ENCODE measurements around the gene LITAF. TPM values are rescaled to one million over a fixed set of nuclear protein-coding genes. Genes with fewer than 3 reads are reported as not detected.
A peak's percentile ranks its signal among the peaks of the same experiment; 100 is the strongest.

LITAF gene
- total RNA-seq, 2 donors from 2014 or later: 66.0 to 82.9 TPM

GRCh38 chr16:11550791-11551498 is 35.8 kb downstream of the LITAF start:
- no peak for ATAC-seq (replicated peaks)
- peaks cover 7% of the 10 kb centered on the region for H3K4me1 Mint-ChIP-seq
- peaks cover 91% of the 10 kb centered on the region for H3K36me3 Mint-ChIP-seq (ENCODE audit: low read depth)
- H3K9me3 Mint-ChIP-seq: peaks cover 4% of the 10 kb centered on the region
- no peaks in the 10 kb centered on the region for H3K27me3 Mint-ChIP-seq
- H3K4me3 Mint-ChIP-seq: no peak overlapping the region
- no peak overlapping the region for H3K27ac Mint-ChIP-seq

DNA sequence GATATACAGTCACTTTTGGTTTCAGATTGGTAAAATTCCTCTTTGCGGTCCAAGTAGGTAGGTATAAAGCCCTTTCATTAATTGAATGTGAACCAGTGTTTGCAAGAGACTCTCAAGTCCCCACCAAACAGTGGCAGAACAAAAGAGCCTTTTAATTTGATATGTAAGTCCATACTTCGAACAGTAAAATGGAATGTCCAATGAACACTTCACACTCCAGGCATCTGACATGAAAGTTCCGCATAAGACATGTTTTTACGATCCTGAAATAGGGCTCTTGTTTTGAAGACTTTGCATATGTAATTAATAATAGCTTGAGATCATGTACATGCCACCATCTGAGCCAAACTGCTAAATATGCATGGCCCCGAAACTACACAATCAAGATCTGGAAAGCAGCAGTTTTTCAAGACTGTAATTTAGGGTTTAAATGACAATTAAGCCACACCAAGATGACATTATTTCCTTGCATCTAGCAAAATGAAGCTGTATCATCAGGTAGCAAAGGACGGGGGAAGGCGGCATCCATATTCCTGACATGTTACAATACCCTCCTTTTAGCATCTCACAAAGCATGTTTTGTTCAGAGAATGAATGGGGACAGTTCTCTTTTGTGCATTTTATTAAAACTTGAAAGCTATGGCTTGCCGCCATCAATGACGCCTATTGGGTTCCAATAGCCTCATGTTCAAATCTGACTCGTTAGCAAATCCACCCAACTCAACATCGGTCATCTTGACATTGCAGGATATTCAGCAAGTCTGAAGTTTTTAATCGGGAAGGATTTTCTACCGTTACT is 39.4 kb downstream of the LITAF start:
- ATAC-seq (replicated peaks): no peak
- no peak overlapping the region for H3K4me3 Mint-ChIP-seq
- H3K36me3 Mint-ChIP-seq (ENCODE audit: low read depth): peaks cover 55% of the 10 kb centered on the region
- no peaks in the 10 kb centered on the region for H3K27me3 Mint-ChIP-seq
- no peak overlapping the region for H3K27ac Mint-ChIP-seq
- H3K9me3 Mint-ChIP-seq: peaks cover 4% of the 10 kb centered on the region
- peaks cover 11% of the 10 kb centered on the region for H3K4me1 Mint-ChIP-seq

DNA sequence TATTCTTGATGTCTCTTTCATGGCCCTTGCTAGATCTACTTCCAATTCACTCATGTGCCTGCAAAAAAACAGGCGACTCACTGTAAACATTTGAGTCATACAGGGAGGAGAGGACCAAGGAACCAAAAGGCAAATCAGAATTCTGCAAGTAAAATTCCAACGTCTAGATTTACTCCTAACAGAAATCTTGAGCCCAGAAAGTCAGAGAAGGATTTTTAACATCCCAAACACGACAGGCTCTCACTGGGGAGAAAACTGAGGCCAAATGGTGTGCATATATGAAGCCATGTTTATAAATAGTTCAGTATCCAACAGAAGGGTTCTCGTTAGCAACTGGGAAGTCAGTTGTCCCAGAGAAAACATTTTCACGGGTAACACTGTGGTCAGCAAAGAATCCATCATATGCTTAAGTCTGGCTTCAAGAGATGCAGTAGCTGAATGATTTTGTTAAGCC is 40.1 kb downstream of the LITAF start:
- H3K4me3 Mint-ChIP-seq: no peak overlapping the region
- peaks cover 11% of the 10 kb centered on the region for H3K4me1 Mint-ChIP-seq
- no peak for ATAC-seq (replicated peaks)
- H3K27ac Mint-ChIP-seq: no peak overlapping the region
- H3K36me3 Mint-ChIP-seq (ENCODE audit: low read depth): peaks cover 48% of the 10 kb centered on the region
- peaks cover 4% of the 10 kb centered on the region for H3K9me3 Mint-ChIP-seq
- no peaks in the 10 kb centered on the region for H3K27me3 Mint-ChIP-seq

DNA sequence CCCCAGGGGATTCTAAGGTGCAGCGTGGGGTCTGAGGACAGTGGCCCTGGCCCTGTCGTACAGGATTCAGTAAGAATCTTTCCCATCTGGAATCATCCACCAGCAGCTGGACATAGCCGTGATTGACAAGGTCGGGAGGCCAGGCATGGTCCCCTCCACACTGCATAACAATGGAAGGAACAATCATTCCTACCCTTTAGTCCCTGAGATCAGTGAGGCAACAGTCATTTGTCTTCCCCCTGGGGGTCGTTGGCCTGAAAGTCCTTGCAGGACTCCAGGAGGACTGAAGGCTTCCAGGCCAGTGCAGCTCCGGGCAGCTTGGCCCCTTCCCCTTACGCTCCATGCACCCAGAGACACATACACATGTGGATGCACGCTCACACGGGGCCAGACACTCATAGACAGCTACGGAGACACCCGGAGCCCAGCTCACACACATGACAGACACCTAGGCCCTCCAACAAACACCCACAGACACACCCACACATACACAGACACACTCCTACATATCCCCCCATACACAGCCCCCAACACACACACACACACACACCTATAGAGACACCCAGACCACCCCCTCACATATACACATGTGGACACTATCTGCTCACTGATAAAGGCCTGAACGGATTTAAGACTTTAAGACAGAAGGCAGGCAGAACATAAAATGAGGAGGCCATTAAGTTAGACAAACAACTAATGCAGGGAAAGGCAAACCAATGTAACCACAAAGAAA is 42.9 kb downstream of the LITAF start:
- peaks cover 4% of the 10 kb centered on the region for H3K4me1 Mint-ChIP-seq
- no peak for ATAC-seq (replicated peaks)
- H3K4me3 Mint-ChIP-seq: no peak overlapping the region
- no peaks in the 10 kb centered on the region for H3K9me3 Mint-ChIP-seq
- H3K36me3 Mint-ChIP-seq (ENCODE audit: low read depth): peaks cover 20% of the 10 kb centered on the region
- H3K27me3 Mint-ChIP-seq: no peaks in the 10 kb centered on the region
- H3K27ac Mint-ChIP-seq: no peak overlapping the region

- no peak for ATAC-seq (replicated peaks)
- Mint-ChIP-seq H3K27me3 (no peaks in the 10 kb centered on the region), H3K4me1 (peaks cover 4% of the 10 kb centered on the region), H3K4me3 (no peak overlapping the region), H3K9me3 (no peaks in the 10 kb centered on the region), H3K27ac (no peak overlapping the region), H3K36me3 (ENCODE audit: low read depth) (peaks cover 3% of the 10 kb centered on the region)
Observed at GRCh38 chr16:11542069-11542744, 44.5 kb downstream of the LITAF start.

DNA sequence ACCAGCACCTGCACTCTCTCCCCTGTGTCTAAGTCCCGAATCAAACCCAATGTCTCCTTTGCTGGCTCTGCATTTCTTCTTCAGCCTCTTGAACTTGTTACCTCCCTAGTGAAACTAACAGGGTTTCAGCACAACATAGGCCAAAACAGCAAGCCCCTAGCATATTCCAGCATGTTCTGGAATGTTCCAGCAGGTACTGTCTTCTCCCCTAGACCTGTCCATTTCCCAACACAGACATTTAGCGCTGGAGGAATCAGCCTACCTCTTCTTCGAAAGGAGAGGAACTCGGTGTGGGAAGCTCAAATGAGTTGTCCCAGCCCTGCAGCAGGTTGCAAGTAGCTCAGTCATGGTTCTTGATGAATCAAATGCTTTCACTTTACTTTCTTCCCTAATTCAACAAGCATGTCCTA is 47.1 kb downstream of the LITAF start:
- Mint-ChIP-seq H3K4me1 (peaks cover 4% of the 10 kb centered on the region), H3K4me3 (no peak overlapping the region), H3K9me3 (no peaks in the 10 kb centered on the region), H3K36me3 (ENCODE audit: low read depth) (no peaks in the 10 kb centered on the region), H3K27ac (no peak overlapping the region), H3K27me3 (no peaks in the 10 kb centered on the region)
- peak; percentile 31 for ATAC-seq (replicated peaks)

DNA sequence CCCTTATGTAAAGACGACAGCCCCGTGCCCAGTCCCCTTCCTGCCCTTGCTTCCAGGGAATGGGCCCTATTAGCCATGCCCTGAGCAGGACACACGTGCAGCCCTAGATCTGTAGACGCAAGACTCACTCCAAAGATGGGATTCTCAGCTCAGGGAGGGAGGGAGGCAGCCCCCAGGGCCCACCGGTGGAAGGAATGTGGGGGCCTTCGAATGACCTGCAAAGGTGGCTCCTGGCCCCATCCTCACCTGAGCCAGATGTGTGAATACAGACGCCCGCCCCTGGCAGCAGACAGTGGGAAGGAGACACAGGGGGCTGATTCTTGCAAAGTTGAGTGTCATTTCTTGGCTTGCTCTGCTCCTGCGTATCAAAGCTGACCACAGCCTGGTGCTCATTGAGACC is 47.8 kb downstream of the LITAF start:
- Mint-ChIP-seq H3K4me1 (peaks cover 1% of the 10 kb centered on the region), H3K4me3 (no peak overlapping the region), H3K27ac (no peak overlapping the region)

DNA sequence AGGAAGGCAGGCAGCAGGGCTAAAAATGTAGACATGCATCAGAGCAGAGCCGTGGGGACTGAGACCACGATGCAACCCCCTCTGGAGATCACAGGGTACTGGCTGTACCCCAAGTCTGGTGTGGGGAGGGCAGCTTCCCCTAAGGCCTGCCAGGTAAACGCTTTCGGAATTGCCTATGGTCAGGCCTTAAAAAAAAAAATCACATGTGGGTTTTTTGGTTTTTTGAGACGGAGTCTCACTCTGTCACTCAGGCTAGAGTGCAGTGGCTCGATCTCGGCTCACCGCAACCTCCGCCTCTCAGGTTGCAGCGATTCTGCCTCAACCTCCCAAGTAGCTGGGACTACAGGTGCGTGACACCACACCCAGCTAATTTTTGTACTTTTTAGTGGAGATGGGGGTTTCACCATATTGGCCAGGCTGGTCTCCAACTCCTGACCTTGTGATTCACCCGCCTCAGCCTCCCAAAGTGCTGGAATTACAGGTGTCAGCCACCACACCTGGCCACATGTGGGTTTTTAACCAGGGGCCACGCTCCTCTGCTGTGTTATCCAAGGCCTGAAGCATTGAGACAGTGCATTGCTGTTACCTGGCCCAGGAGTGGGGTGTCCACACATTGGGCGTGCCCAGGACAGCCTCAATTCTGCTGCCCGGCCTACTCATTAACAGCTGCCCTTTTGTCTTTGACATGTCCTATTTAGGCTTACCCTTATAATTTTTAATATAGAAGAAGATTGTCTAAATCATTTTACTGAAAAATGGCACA is 50.4 kb downstream of the LITAF start:
- Mint-ChIP-seq H3K4me3 (no peak overlapping the region), H3K9me3 (no peaks in the 10 kb centered on the region), H3K36me3 (ENCODE audit: low read depth) (no peaks in the 10 kb centered on the region), H3K4me1 (no peaks in the 10 kb centered on the region), H3K27ac (no peak overlapping the region), H3K27me3 (no peaks in the 10 kb centered on the region)
- ATAC-seq (replicated peaks): no peak

More for the DNA sequence above, 47.8 kb downstream of the LITAF start:
- Mint-ChIP-seq H3K27me3 (no peaks in the 10 kb centered on the region), H3K36me3 (ENCODE audit: low read depth) (no peaks in the 10 kb centered on the region), H3K9me3 (no peaks in the 10 kb centered on the region)
- ATAC-seq (replicated peaks): no peak

GRCh38 chr16:11535494-11535893 is 51.2 kb downstream of the LITAF start:
- no peak overlapping the region for H3K27ac Mint-ChIP-seq
- H3K9me3 Mint-ChIP-seq: no peaks in the 10 kb centered on the region
- no peak for ATAC-seq (replicated peaks)

GRCh38 chr16:11534262-11534661 is 52.5 kb downstream of the LITAF start:
- Mint-ChIP-seq H3K27ac (no peak overlapping the region), H3K36me3 (ENCODE audit: low read depth) (no peaks in the 10 kb centered on the region), H3K4me1 (no peaks in the 10 kb centered on the region), H3K4me3 (no peak overlapping the region), H3K27me3 (no peaks in the 10 kb centered on the region), H3K9me3 (no peaks in the 10 kb centered on the region)
- ATAC-seq (replicated peaks): no peak

More at GRCh38 chr16:11535494-11535893, 51.2 kb downstream of the LITAF start:
- Mint-ChIP-seq H3K4me1 (no peaks in the 10 kb centered on the region), H3K4me3 (no peak overlapping the region), H3K27me3 (no peaks in the 10 kb centered on the region), H3K36me3 (ENCODE audit: low read depth) (no peaks in the 10 kb centered on the region)

GRCh38 chr16:11533588-11533987 is 53.1 kb downstream of the LITAF start:
- no peak for ATAC-seq (replicated peaks)
- H3K36me3 Mint-ChIP-seq (ENCODE audit: low read depth): no peaks in the 10 kb centered on the region
- H3K27ac Mint-ChIP-seq: no peak overlapping the region
- no peak overlapping the region for H3K4me3 Mint-ChIP-seq
- H3K9me3 Mint-ChIP-seq: no peaks in the 10 kb centered on the region
- H3K4me1 Mint-ChIP-seq: no peaks in the 10 kb centered on the region
- no peaks in the 10 kb centered on the region for H3K27me3 Mint-ChIP-seq

DNA sequence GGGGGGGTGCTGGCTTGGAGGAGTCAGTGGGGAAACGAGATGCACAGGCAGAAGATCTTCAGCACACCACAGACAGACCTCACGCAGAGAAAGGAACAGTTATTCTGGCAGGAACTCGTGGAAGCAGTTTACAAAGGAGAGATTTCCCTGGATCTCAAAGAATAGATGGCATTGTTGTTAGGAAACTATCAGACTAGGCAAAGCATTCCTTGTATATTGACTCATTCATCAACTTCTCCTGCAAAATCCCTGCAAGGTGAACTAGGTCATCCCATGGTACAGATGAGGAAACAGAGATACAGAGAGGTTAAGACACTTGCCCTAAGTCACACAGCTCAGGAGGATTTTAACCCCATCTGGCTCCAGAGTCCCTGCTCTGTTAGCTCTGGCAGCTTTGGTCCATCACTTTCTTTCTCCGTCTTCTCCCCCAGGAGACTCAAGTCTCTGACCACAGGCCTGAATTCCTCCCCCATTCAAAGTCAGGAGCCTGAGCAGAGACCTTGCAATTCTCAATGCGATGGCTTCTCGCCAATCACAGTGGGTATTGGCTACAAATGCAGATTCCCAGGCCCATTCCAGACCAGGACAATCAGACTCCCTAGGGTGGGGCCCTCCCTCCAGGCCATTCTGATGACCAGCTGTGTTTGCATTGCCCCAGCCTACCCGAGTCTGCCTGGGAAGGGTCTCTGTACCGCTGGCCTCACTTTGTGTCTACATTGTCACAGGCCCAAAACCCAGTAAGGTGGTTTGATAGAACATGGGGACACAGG is 56.4 kb downstream of the LITAF start:
- Mint-ChIP-seq H3K4me3 (no peak overlapping the region), H3K36me3 (ENCODE audit: low read depth) (no peaks in the 10 kb centered on the region), H3K27ac (no peak overlapping the region), H3K27me3 (no peaks in the 10 kb centered on the region), H3K4me1 (no peaks in the 10 kb centered on the region), H3K9me3 (no peaks in the 10 kb centered on the region)
- no peak for ATAC-seq (replicated peaks)

DNA sequence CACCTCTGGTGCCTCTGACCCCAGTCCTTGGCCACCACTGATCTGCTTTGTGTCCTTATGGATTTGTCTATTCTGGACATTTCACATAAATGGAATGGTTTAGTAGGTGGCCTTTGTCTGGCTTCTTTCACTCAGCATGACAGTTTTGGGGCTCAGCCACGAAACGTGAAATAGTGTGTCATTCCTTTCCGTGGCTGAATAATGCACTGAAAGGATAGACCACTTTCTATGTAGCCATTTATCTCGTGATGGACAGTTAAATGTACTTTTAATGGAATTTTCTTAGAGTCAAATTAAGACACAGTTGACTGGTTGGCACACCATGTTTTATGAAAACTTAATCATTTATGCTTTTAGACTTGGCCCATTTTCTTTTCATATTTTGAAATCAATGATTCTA is 57.4 kb downstream of the LITAF start:
- Mint-ChIP-seq H3K27ac (no peak overlapping the region), H3K36me3 (ENCODE audit: low read depth) (no peaks in the 10 kb centered on the region)

More for the DNA sequence above, 57.4 kb downstream of the LITAF start:
- Mint-ChIP-seq H3K4me3 (no peak overlapping the region), H3K9me3 (no peaks in the 10 kb centered on the region), H3K27me3 (no peaks in the 10 kb centered on the region), H3K4me1 (no peaks in the 10 kb centered on the region)
- ATAC-seq (replicated peaks): no peak
